HG03060 (cell line): Measurements from ENCODE around the gene SEPTIN8.

Source experiments
- ATAC-seq: cut with Tn5 transposase; IDR thresholded peaks from one replicate; pipeline ENCODE4 v1.9.1; 2021; ENCODE audit warnings: low read depth, moderate number of reproducible peaks; ENCODE audit not compliant: unreplicated experiment

Gene SEPTIN8

DNA sequence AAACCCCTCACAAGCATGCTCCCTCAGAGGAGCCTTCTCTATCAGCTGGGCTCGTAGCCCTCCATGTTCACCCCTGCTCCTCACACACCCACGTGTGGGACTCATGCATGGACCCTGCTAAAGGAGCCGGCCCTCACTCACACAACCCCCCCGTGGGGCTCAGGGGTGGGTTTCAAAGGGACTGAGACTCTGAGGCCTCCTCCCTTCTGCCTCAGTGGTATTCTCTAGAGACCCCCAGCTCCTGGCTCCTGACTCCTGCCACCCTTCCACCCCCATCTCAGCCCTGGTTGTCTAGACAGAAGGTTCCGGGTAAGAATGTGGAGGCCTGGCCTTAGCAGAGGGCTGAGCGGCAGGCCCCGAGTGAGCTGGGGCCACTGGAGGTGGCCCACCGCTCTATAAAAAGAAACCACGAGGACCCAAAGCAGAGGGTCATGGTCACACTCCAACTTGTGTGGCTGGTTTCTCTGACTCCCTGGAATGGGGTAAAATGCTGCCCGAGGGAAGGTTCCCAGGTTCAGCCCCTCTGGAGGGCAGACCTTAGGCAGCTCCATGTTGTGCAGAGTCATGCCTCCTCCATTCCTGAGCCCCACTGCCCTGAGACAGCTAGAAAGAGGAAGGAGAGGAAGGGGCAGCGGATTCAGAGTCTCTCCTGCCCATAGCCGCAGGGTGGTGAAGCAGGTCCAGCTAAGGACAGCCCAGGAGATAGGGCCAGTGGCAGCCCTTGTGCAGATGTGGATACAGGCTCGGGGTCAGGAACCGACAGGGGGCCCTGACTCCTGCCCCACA, 10.8 kb downstream of the SEPTIN8 start:
- no peak for ATAC-seq

DNA sequence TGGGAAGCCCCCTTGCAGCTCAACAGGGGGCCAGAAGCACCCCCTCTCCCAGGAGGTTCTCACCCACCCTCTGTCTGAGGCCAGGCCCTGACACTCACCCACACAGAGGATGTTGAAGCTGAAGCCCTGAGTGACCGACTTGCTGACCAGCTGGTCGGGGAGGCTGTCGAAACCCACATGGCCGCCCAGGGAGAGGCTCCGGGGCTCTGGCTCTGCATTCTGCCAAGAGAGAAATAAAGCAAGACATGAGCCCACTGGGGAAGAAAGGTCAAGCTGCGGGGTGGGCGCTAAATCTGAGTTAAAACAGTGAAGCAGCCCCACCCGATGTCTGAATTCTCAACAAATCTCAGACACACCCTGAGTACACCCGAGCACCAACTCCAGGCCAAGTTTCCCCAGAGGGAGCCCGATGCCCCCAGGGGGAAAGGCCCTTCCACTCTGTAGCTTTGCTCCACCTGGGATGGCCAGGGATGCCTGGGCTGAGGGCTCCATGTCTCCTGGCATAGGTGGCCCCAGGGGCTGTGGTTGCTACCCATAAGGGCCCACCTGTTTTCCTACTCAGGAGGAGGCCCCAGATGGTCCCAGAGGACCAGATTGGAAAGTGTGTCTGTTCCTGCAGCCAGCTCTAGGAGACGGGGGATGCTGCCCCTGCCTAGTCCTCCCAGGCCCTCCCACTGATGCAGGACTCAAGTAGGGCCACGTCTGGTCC, 11.6 kb downstream of the SEPTIN8 start:
- no peak for ATAC-seq

DNA sequence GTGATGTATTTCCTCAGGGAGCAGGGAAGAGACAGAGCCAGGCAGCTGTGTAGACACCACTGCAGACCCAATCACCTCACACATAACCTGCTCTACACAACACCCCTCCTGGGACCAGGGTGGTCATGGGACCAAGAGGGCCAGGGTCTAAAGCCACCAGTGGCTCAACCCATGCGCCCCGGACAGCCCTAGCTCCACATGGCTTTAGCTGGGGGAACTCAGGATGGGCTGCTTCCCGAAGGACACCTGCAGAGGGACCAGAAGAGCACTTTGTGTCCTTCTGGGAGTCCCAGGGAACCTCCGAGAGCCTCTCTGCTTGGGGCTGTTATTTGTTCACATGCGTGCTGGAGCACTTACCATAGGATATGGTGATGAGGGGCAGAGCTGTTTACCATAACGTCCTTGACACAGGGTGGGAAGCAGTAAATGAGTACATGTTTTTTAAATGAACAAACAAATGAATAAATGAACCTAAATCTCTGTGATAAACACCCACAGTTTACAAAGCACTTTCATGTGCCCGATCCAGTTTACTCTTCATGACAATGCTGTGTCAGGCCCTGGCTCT, 12.3 kb downstream of the SEPTIN8 start:
- ATAC-seq: no peak

DNA sequence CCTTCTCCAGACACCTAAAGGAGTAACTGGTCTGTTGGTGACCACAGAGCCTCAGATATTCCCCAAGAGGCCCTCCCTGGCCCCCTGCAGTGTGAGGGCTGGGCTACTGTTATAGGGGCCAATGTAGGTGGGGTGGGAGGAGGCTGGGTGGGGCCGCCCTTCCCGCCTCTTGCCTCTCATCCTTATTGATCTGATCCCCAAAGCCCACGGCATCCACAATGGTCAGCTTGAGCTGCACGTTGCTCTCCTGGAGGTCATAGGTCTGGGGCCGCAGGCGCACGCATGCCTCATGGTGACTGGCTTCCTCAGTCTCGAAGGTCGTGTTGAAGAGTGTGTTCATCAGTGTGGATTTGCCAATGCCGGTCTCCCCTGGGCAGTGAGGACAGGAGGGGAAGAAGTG, 13.0 kb downstream of the SEPTIN8 start:
- no peak for ATAC-seq

DNA sequence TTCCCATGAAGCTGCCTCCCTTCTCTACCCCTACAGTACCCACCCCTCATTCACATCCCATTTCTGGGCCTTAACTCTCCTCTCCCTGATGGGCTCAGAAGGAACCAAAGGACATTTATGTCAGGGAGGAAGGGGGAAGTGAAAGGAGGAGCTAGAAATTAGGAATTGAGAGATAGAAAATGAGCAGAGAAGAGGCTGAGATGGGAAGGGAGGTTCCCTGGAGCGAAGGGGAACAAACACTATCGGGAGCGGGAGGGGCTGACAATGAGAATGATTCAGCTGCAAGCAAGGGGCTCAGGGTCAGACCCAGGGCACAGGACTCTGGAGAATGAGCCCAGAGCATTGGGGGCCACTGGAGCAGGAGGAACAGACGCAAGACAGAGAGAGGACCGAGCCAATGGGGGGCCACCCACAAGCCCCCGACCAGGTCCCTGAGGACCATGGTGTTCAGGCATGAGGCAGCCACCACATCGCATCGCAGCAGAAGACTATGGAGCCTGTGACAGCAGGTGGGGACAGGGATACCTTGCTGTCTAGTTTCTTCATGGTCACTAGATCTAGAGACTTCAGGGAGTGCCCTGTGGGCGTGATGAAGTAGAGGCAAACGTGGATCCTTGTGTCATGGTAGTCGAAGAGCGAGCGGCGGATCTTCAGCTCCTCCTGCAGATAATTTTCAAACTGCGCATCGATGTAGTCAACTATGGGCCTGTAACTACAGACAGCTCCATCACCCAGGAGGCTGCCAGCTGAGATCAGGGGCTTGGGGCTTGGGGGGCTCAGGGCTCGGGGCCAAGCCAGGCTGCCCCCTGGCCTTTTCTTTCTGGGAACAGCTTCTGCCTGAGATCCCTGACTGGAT, 13.6 kb downstream of the SEPTIN8 start:
- ATAC-seq: no peak

DNA sequence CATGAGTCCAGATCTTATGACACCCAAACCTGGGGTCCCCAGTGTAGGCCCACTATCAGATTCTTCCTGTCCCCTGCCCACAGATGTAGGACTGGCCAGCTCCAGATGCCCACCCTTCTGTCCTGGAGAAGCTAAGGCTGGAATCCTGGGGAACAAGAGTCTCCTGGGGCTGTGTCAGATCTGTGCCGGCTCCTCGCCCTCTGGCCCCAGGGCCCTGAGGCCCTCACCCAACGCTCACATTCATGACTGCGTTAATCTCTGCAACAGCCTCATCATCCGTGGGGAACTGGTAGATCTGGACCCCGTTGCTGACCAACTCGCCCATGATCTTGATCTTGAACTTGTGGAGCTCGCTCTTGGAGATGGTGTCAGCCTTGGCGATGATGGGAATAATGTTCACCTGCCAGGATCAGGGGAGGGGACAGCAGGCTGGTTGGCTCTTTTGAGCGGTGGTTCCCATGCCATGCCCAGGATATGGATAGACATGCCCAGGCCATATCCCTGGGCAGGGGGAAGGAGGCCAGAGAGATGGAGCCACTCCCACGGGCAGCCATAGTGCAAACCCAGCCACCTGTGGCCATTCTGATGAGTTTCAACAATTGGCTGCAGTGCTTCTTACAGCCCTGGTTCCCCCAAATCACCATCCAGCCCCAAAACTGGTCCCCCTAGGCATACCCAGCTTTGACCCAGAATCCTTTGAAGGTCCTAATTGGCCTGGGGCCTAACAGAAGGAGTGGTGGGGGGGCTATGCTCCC, 14.6 kb downstream of the SEPTIN8 start:
- ATAC-seq: no peak

DNA sequence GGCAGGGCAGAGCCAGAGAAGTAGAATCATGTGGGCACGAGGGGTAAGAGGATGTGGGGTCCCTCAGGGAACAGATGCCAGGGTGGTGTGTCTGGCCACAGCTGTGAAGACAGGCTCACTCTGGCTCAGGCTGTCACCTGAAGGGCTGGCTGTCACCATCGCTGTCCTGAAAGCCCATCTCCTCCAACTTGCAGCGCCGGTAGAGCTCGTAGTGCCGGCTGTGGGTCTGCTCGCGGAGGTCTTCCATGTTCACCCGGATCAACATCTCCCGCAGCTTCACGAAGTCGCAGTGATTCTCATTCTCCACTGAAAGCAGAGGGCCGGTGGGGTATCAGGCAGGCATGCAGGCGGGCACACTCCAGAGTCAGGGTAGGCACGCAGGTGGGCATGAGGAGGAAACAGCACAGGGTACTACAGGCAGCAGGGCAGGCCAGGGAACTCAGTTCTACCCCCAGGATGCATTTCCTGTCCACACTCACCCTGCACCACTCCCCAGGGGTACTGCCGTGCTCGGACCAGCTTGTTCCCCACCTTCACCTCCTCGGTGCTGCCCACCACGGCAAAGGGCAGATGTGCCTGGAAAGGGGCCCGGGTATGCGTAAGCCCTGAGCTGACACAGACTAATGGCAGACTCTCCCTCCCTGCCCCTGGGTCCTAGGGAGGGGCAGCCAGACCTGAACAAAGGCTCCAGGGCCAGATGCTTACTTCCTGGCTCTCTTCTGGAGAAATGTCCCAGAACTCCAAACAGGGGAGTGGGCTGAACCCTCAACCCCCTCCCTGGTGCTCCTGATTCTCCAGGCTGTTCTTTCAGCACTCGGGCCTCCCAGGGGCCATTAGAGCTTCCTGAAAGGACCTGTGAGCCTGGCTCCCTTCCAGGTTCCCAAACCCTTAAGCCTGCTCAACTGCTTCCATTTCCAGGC, 15.5 kb downstream of the SEPTIN8 start:
- no peak for ATAC-seq

DNA sequence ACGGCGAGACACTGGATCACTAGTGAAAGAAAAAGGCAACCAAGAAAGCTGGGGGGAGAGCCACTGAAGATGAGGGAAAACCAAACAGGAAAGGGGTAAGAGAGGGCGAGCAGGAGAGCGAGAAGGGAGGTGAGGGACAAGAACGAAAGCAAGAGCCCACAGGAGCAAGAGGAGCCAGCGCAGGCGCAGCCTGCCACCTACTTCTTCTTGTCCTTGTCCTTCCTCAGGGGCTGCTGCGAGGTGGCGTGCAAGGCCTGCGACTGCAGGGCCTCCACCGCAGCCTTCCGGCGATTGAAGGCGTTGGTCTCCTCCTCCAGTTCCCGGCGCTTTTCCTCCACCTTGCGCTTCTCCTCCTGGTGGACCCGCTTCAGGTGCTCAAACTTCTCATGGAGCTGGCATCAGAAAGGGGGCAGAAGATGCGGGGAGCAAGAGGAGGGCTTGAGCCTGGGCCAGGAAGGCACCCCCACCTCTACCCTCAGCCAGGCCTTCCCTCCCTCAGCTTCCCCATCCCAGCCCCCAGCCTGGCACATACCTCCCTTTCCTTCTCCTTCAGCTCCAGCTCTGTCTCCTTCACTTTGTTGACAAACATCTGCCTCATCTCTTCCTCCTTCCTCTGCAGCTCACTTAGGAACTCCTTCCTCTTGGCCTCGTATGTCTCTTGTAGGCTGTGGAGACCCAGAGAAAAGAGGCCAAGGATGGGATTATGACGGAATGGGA, 16.3 kb downstream of the SEPTIN8 start:
- no peak for ATAC-seq

DNA sequence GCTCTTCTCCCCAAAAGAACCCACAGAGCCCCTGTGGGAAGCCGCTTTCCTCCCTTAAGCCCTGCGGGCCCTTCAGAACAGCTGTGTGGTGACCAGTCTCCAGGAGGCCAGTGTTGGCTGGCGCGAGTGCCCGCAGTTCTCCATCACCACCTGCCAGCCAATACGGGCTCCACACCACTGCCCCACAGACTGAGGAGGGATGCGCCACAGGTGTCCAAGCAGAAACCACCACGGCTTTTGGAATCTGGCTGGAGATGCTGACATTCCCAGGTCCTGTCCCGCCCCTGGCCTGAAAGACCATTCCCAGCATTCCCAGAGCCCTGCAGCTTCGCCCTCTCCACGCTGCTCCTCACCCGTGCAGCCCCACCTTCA, 17.0 kb downstream of the SEPTIN8 start:
- no peak for ATAC-seq

DNA sequence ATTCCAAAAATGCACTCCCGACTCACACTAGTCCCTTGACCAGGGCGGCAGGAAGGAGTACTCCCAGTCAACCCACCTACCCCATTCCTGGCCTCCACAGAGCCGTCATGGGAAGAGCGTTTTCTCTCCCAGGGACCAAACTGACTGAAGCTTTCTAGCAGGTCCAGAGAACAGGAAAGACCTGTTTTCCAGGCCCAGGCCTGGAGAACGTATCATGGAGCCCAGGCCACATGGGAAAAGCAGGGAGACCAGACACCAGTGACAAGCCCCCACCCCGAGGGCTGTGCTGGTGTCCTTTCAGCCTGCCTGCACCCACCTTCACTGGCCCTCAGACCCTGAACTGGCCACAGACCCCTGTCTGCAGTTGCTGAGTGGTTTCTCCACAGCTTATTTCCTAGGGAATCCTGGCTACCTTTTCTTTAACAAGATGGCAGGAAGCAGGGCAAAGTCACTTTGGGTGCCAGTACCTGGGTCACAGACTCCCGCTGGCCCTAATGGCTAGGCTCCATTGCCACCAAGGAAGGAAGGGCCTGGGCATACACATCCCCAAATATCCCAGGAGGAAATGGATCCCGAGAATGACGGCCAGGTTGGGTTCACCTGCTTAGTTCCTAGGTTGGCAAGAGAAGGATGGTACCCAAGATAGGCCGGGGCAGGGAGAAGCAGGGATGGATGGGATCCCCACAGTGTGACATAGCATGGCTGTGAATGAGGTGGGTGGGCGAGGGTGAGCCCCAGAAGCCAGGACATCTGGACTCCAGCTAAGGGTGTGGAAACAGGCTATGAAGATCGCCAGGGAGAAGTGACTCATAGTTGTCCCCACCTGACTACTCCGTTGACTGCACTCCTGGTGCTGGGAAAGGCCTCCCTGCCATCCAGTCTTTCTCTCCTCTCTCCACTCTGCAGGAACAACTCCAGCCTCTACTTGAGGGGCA, 17.7 kb downstream of the SEPTIN8 start:
- no peak for ATAC-seq

DNA sequence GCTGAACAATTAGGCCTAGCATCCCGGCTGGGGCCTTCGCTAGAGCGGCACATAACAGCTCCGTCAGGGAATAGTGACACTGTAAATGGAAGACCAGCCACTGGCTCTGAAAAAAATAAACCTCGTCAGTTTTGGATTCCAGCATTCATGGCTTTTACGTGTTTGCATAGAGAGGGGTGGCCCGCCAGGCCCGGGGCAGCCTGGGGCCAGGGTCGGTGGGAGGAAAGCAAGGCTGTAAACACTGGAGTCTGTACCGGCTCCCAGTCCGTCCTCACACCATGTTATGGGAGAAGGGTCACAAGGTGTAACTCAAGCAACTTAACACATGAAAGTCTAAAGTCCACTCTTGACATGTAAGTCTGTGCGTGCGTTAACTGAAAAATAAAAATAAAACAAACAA, 18.6 kb downstream of the SEPTIN8 start:
- no peak for ATAC-seq

DNA sequence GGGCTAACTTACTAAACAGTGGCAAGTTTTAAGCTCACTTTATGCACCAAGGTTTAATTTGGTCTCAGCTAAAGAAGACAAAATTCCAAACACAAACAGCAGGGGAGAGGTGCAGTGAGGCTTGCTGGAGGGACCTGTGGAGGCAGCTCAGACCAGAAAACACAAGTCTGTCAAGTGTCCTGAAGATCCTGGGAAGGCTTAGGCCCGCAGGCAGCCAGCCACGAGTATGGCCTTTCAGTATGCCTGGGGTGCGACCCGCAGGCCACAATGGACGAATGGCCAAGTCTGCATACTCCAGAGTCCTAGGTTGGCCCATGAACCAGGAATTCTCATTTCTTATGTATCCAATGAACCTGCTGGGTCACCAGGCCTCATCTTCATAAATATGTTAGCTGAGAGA, 20.5 kb downstream of the SEPTIN8 start:
- ATAC-seq: no peak

DNA sequence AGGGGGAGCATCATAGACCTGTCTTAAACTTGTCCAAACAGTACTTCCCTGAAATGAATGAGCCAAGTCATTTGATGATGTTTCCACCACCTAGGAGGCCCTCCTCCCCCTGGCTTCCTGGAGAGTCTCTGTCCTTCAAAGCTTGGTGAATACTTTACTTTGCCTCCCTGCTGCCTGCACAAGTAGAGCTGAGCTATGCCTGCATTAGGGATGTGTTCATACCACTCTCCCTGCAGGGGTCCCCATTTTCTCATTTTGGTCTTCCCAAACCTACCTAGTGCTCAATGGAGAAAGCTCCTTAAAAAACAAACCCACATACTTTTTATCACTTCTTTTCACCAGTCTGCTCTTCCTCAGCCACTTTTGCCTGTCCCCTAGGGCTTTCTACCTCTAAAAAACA, 22.1 kb downstream of the SEPTIN8 start:
- ATAC-seq: no peak

DNA sequence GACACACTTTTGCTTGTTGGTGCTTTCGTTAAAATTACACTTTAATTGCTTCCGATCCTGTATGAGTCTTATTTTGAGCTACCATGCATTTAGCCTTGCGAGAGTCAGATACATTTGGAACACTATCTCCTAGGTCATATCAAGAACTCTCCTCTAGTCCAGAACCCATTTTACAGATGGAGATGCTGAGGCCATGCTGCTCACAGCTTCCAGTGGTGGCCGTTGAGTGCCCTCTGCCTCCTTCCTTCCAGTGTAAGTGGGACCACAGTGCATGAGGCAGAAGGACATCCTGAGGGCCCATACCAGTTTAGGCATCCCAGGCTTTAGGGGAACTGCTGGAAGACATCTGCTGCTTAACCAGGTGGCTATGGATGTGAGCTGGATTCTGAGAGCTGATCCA, 22.9 kb downstream of the SEPTIN8 start:
- ATAC-seq: no peak

DNA sequence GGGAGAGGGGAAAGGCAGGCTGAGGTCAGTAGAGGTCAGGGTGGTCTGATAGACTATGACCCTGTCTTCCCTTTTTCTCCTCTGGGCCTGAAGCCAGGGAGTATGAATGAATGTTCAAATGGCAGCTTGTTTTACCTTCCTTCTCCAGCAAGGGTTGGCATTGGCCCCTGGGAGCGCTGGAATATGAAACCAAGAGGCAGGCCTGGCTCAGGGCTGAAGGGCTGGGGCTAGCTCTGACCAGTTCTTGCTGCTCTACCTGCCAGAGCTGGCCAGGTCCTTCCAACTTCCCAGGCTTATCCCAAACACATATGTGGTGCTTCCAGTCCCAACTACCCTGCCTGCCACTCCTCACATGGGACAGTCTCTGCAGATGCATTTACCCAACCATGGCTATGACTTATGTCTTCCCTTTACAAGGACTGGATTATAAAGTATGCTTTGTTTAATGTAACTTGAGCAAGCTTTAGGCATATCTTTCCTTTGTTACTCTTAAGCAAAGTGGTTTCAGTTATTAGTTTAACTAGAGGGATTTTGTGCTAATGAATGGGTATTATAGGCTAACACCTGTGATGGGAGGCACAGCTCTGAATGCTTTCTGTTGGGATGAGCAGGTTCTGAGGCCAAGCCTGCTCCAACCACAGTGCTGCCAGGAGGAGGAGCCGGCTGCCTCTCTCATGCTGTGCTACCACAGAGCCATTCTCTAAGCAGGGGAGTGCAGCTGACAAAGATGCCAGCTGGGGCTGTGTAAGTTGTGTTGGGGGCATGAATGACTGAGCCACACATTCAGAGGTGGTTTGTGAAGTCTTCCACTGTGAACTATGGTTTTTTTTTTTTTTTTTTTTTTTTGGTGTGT, 23.7 kb downstream of the SEPTIN8 start:
- no peak for ATAC-seq

DNA sequence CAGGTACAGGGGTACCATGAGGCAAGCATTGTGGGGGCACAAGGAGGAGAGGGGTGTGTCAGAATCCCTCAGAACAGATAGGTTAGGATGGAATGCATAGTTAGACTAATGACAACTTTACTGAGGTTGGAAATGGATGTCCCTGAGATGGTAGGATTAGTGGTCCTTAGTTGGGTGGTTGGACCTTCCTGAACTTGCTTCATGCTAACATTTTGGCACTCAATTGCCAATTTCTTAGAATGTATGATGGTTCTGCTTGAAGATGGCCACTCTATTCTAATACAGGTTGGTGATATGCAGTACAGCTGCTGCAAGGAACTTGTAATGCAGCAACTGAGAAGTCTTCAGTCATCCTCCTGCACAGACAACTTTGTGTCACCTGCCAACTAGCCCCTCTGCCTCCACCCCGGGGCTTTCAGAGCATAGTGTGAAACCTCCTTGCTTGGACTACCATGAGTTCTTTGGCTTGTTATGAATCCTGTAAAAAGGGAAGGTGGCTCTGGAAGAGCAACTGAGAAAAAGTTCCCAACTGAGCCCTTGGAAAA, 24.4 kb downstream of the SEPTIN8 start:
- ATAC-seq: no peak
